WTC11 (cell line): ENCODE measurements around the gene ATF6B. TPM values are rescaled to one million over a fixed set of nuclear protein-coding genes. Genes with fewer than 3 reads are reported as not detected.

ENCODE experiments used
- ATAC-seq: fragments of 200-7000 bp; cut with Tn5 transposase; 2 replicates; pipeline ENCODE4 v1.10.0; 2021; ENCODE audit warnings: mild to moderate bottlenecking, moderate library complexity
- CTCF ChIA-PET: fragments of 300-600 bp; sonication (Branson Sonifier 250); formaldehyde crosslinking; loops from one replicate; lab custom pipeline; 2021; ENCODE audit warnings: antibody characterized with exemption; lab: Charles Lee
- POLR2A ChIA-PET: fragments of 350-600 bp; sonication (Branson Sonifier 250); formaldehyde crosslinking; loops from one replicate; lab custom pipeline; 2021; ENCODE audit warnings: antibody characterized with exemption; lab: Charles Lee
- DNase-seq: peaks from one replicate; pipeline ENCODE4 v3.0.0; 2021; ENCODE audit warnings: low spot score
- H3K27ac Mint-ChIP-seq: 2 replicates; pipeline ENCODE4 v1.8.0; 2021; ENCODE audit warnings: mixed read lengths
- H3K27me3 Mint-ChIP-seq: 2 replicates; pipeline ENCODE4 v1.8.0; 2021; ENCODE audit warnings: low read depth, mild to moderate bottlenecking, moderate library complexity, mixed read lengths
- H3K36me3 Mint-ChIP-seq: 2 replicates; pipeline ENCODE4 v1.8.0; 2021; ENCODE audit warnings: mixed read lengths
- H3K4me1 Mint-ChIP-seq: 2 replicates; pipeline ENCODE4 v1.8.0; 2022; ENCODE audit warnings: mixed read lengths
- H3K4me3 Mint-ChIP-seq: 2 replicates; pipeline ENCODE4 v1.8.0; 2021; ENCODE audit warnings: mild to moderate bottlenecking, moderate library complexity, mixed read lengths
- H3K9me3 Mint-ChIP-seq: 2 replicates; pipeline ENCODE4 v1.8.0; 2021; ENCODE audit warnings: mixed read lengths
- CBFB ChIP-seq: sonication (generic); formaldehyde crosslinking; IDR thresholded peaks from 2 replicates; pipeline ENCODE4 v1.8.1; 2022; ENCODE audit warnings: mild to moderate bottlenecking, low read depth, missing genetic modification reagents
- ERG ChIP-seq: fragments of 250-450 bp; sonication (Bioruptor Pico); IDR thresholded peaks from 2 replicates; pipeline ENCODE4 v1.8.0; 2021; ENCODE audit warnings: mild to moderate bottlenecking
- ETV6 ChIP-seq: sonication (generic); formaldehyde crosslinking; IDR thresholded peaks from 2 replicates; pipeline ENCODE4 v1.8.1; 2022; ENCODE audit warnings: mild to moderate bottlenecking, missing genetic modification reagents
- FOXJ3 ChIP-seq: sonication (generic); formaldehyde crosslinking; IDR thresholded peaks from 2 replicates; pipeline ENCODE4 v1.9.0; 2021; ENCODE audit warnings: missing genetic modification reagents, mild to moderate bottlenecking, borderline replicate concordance
- HMGXB4 ChIP-seq: sonication (generic); formaldehyde crosslinking; IDR thresholded peaks from 2 replicates; pipeline ENCODE4 v1.8.1; 2023; ENCODE audit warnings: mild to moderate bottlenecking, moderate library complexity, missing genetic modification reagents
- IRF1 ChIP-seq: sonication (generic); formaldehyde crosslinking; IDR thresholded peaks from 2 replicates; pipeline ENCODE4 v1.8.0; 2023; ENCODE audit warnings: missing genetic modification reagents
- KAT7 ChIP-seq: sonication (generic); formaldehyde crosslinking; IDR thresholded peaks from 2 replicates; pipeline ENCODE4 v1.8.1; 2023; ENCODE audit warnings: missing genetic modification reagents, mild to moderate bottlenecking, borderline replicate concordance
- MXD4 ChIP-seq: fragments of 250-450 bp; sonication (Bioruptor Pico); IDR thresholded peaks from 2 replicates; pipeline ENCODE4 v1.8.0; 2021; ENCODE audit warnings: mild to moderate bottlenecking, moderate library complexity, borderline replicate concordance
- OVOL2 ChIP-seq: fragments of 250-450 bp; sonication (Bioruptor Pico); IDR thresholded peaks from 2 replicates; pipeline ENCODE4 v1.9.0; 2021; ENCODE audit warnings: mild to moderate bottlenecking, borderline replicate concordance
- PRRX2 ChIP-seq: fragments of 250-450 bp; sonication (Bioruptor Pico); IDR thresholded peaks from 2 replicates; pipeline ENCODE4 v1.8.0; 2021; ENCODE audit warnings: mild to moderate bottlenecking
- SP1 ChIP-seq: sonication (generic); formaldehyde crosslinking; conservative IDR thresholded peaks from 2 replicates; pipeline ENCODE4 v1.8.1; 2022; ENCODE audit warnings: missing genetic modification reagents
- TP53 ChIP-seq: sonication (generic); formaldehyde crosslinking; IDR thresholded peaks from 2 replicates; pipeline ENCODE4 v1.8.1; 2023; ENCODE audit warnings: mild to moderate bottlenecking, missing genetic modification reagents
- USF1 ChIP-seq: sonication (generic); formaldehyde crosslinking; IDR thresholded peaks from 2 replicates; pipeline ENCODE4 v1.8.0; 2022; ENCODE audit warnings: mild to moderate bottlenecking, missing genetic modification reagents
- ZMAT4 ChIP-seq: fragments of 250-450 bp; sonication (Bioruptor Pico); IDR thresholded peaks from 2 replicates; pipeline ENCODE4 v1.9.0; 2021; ENCODE audit warnings: mild to moderate bottlenecking
- ZNF121 ChIP-seq: sonication (generic); formaldehyde crosslinking; IDR thresholded peaks from 2 replicates; pipeline ENCODE4 v1.8.0; 2023; ENCODE audit warnings: missing genetic modification reagents
- ZNF317 ChIP-seq: sonication (generic); formaldehyde crosslinking; IDR thresholded peaks from 2 replicates; pipeline ENCODE4 v1.8.1; 2023; ENCODE audit warnings: low read depth, mild to moderate bottlenecking, moderate library complexity, missing genetic modification reagents, borderline replicate concordance
- ZNF423 ChIP-seq: fragments of 250-450 bp; sonication (Bioruptor Pico); IDR thresholded peaks from 2 replicates; pipeline ENCODE4 v2.1.2; 2022; ENCODE audit warnings: mild to moderate bottlenecking, moderate library complexity
- ZSCAN18 ChIP-seq: fragments of 250-450 bp; sonication (Bioruptor Pico); IDR thresholded peaks from 2 replicates; pipeline ENCODE4 v2.1.2; 2022; ENCODE audit warnings: mild to moderate bottlenecking, moderate library complexity
- total RNA-seq: library from RNA; stranded (reverse); gene quantifications from 3 replicates; pipeline ENCODE4 v1.2.3, GENCODE V29; 2021

Gene ATF6B
- total RNA-seq, 1 experiment from 2014 or later = 47.5 TPM

- Mint-ChIP-seq H3K9me3 (no peaks in the 10 kb centered on the region), H3K27me3 (no peaks in the 10 kb centered on the region), H3K4me3 (peak overlapping the region; percentile 99), H3K4me1 (peaks cover 23% of the 10 kb centered on the region), H3K27ac (peak overlapping the region; percentile 99), H3K36me3 (peaks cover 24% of the 10 kb centered on the region)
- CTCF ChIA-PET = interaction anchor here (4.0 to 6.1 kb wide), 2 partner anchors 9 to 39 kb away, joined by 25 to 63 read pairs; partner anchors contain the start of gene EGFL8
- DNase-seq = no peak
- TF ChIP-seq TP53 (no peak), SP1 (CRISPR knock-in tag) (no peak), OVOL2 (CRISPR knock-in tag) (no peak), IRF1 (CRISPR knock-in tag) (no peak), ERG (CRISPR knock-in tag) (no peak), ZMAT4 (CRISPR knock-in tag) (no peak), ZNF423 (no peak)
- no peak for ATAC-seq
- POLR2A ChIA-PET = no interaction called here
These were observed 1.2 kb downstream of the ATF6B start for GRCh38 chr6:32126880-32127279.

GRCh38 chr6:32123681-32124080 is 4.4 kb downstream of the ATF6B start:
- no peaks in the 10 kb centered on the region for H3K27me3 Mint-ChIP-seq
- no peak for DNase-seq
- TF ChIP-seq ZSCAN18 (CRISPR knock-in tag) (no peak), USF1 (CRISPR knock-in tag) (no peak), HMGXB4 (no peak), TP53 (no peak), ZNF121 (no peak), KAT7 (no peak), PRRX2 (no peak), ETV6 (CRISPR knock-in tag) (no peak), CBFB (CRISPR knock-in tag) (no peak), ZNF317 (CRISPR knock-in tag) (no peak), FOXJ3 (CRISPR knock-in tag) (no peak), MXD4 (CRISPR knock-in tag) (no peak), ZNF423 (no peak)
- TF ChIP-seq, all 79 proteins: peak for 0
- ChIA-PET CTCF (no interaction called here), POLR2A (no interaction called here)
- no peak overlapping the region for H3K4me3 Mint-ChIP-seq
- H3K36me3 Mint-ChIP-seq = peaks cover 37% of the 10 kb centered on the region
- no peak for ATAC-seq
- H3K4me1 Mint-ChIP-seq = peaks cover 15% of the 10 kb centered on the region
- H3K27ac Mint-ChIP-seq = no peak overlapping the region
- H3K9me3 Mint-ChIP-seq = no peaks in the 10 kb centered on the region
